ENCODE results near the gene KLHL18. TPM values are rescaled to one million over a fixed set of nuclear protein-coding genes. Genes with fewer than 3 reads are reported as not detected.
"Not testable (repeated sequence)": the region's sequence is repeated elsewhere in the genome, so short reads cannot be mapped to it uniquely, and the experiment has no call there.

Gene KLHL18
- polyA plus RNA-seq, 1 donor (not counting 4 experiments of a cell fraction or from before 2014, with no cell fraction given), result 33.4 TPM

GRCh38 chr3:47251689-47252088 lies 31.1 kb upstream of the KLHL18 start:
- no peak overlapping the region for H3K27ac ChIP-seq (ENCODE audit: control insufficient read depth, insufficient read depth, low read length)
- H3K79me2 ChIP-seq (ENCODE audit: control insufficient read depth, insufficient read depth, low read length), result no peaks in the 10 kb centered on the region
- H3K9me1 ChIP-seq (ENCODE audit: control insufficient read depth, extremely low read depth, insufficient read depth, low read length), result no peaks in the 10 kb centered on the region
- dilution Hi-C loops (cut with MboI; ENCODE audit: extremely low pct_ligation_motif_present, low sequenced_read_pairs), result no loop called here
- H3K36me3 ChIP-seq (ENCODE audit: control insufficient read depth in 2 of 2, extremely low read depth in 1 of 2, insufficient read depth in 2 of 2, low read length in 2 of 2), result no peaks in the 10 kb centered on the region
- H3K4me3 ChIP-seq (ENCODE audit: control insufficient read depth in 2 of 3, extremely low read depth in 1 of 3, insufficient read depth in 2 of 3, low read depth in 1 of 3, low read length in 3 of 3), result no peak overlapping the region
- no peaks in the 10 kb centered on the region for H3K9me3 ChIP-seq (ENCODE audit: control insufficient read depth, low read depth, low read length)
- no peaks in the 10 kb centered on the region for H3K4me1 ChIP-seq (ENCODE audit: control insufficient read depth, extremely low read depth, insufficient read depth, low read length)
- H4K20me1 ChIP-seq (ENCODE audit: control insufficient read depth, extremely low read depth, insufficient read depth, low read length), result no peaks in the 10 kb centered on the region
- DNase-seq (ENCODE audit: low read depth, low spot score), result no peak
- H2AFZ ChIP-seq (ENCODE audit: control insufficient read depth, low read length), result no peak overlapping the region
- no peak for FAIRE-seq
- no peak overlapping the region for H3K4me2 ChIP-seq (ENCODE audit: control insufficient read depth, extremely low read depth, insufficient read depth, low read depth, low read length)
- no peak overlapping the region for H3K9ac ChIP-seq (ENCODE audit: control insufficient read depth, extremely low read depth, insufficient read depth, low read length)
- H3K27me3 ChIP-seq (ENCODE audit: control insufficient read depth, extremely low read depth, insufficient read depth, low read length), result no peaks in the 10 kb centered on the region
- TF ChIP-seq CTCF (optimal IDR thresholded peaks at IDR 0.05 in 1 of 3, IDR thresholded peaks at IDR 0.05 in 1 of 3, conservative IDR thresholded peaks at IDR 0.05 in 1 of 3; ENCODE audit: extremely low read depth in 1 of 3, insufficient read depth in 2 of 3, low read length in 3 of 3) (no peak), EZH2 (IDR thresholded peaks at IDR 0.05; ENCODE audit: low read length) (no peak)

- H2AFZ ChIP-seq (ENCODE audit: control insufficient read depth, low read length); dilution Hi-C loops (cut with MboI; ENCODE audit: extremely low pct_ligation_motif_present, low sequenced_read_pairs); H3K79me2 ChIP-seq (ENCODE audit: control insufficient read depth, insufficient read depth, low read length); H3K4me1 ChIP-seq (ENCODE audit: control insufficient read depth, extremely low read depth, insufficient read depth, low read length); DNase-seq (ENCODE audit: low read depth, low spot score); H3K4me2 ChIP-seq (ENCODE audit: control insufficient read depth, extremely low read depth, insufficient read depth, low read depth, low read length); H3K9me3 ChIP-seq (ENCODE audit: control insufficient read depth, low read depth, low read length); H4K20me1 ChIP-seq (ENCODE audit: control insufficient read depth, extremely low read depth, insufficient read depth, low read length); H3K27me3 ChIP-seq (ENCODE audit: control insufficient read depth, extremely low read depth, insufficient read depth, low read length); H3K36me3 ChIP-seq (ENCODE audit: control insufficient read depth in 2 of 2, extremely low read depth in 1 of 2, insufficient read depth in 2 of 2, low read length in 2 of 2); FAIRE-seq; H3K9ac ChIP-seq (ENCODE audit: control insufficient read depth, extremely low read depth, insufficient read depth, low read length); H3K4me3 ChIP-seq (ENCODE audit: control insufficient read depth in 2 of 3, extremely low read depth in 1 of 3, insufficient read depth in 2 of 3, low read depth in 1 of 3, low read length in 3 of 3); H3K27ac ChIP-seq (ENCODE audit: control insufficient read depth, insufficient read depth, low read length); H3K9me1 ChIP-seq (ENCODE audit: control insufficient read depth, extremely low read depth, insufficient read depth, low read length): not testable (repeated sequence)
Measured at GRCh38 chr3:47256331-47256730, 26.4 kb upstream of the KLHL18 start.

- no peaks in the 10 kb centered on the region for H3K9me3 ChIP-seq (ENCODE audit: control insufficient read depth, low read depth, low read length)
- no peak overlapping the region for H2AFZ ChIP-seq (ENCODE audit: control insufficient read depth, low read length)
- H3K27me3 ChIP-seq (ENCODE audit: control insufficient read depth, extremely low read depth, insufficient read depth, low read length), result no peaks in the 10 kb centered on the region
- H3K79me2 ChIP-seq (ENCODE audit: control insufficient read depth, insufficient read depth, low read length), result no peaks in the 10 kb centered on the region
- DNase-seq (ENCODE audit: low read depth, low spot score), result no peak
- dilution Hi-C loops (cut with MboI; ENCODE audit: extremely low pct_ligation_motif_present, low sequenced_read_pairs), result no loop called here
- H3K36me3 ChIP-seq (ENCODE audit: control insufficient read depth in 2 of 2, extremely low read depth in 1 of 2, insufficient read depth in 2 of 2, low read length in 2 of 2), result no peaks in the 10 kb centered on the region
- no peak overlapping the region for H3K27ac ChIP-seq (ENCODE audit: control insufficient read depth, insufficient read depth, low read length)
- H3K4me2 ChIP-seq (ENCODE audit: control insufficient read depth, extremely low read depth, insufficient read depth, low read depth, low read length), result no peak overlapping the region
- no peak overlapping the region for H3K4me3 ChIP-seq (ENCODE audit: control insufficient read depth in 2 of 3, extremely low read depth in 1 of 3, insufficient read depth in 2 of 3, low read depth in 1 of 3, low read length in 3 of 3)
- H3K9me1 ChIP-seq (ENCODE audit: control insufficient read depth, extremely low read depth, insufficient read depth, low read length), result no peaks in the 10 kb centered on the region
- no peak for TF ChIP-seq EZH2 (IDR thresholded peaks at IDR 0.05; ENCODE audit: low read length)
- H3K9ac ChIP-seq (ENCODE audit: control insufficient read depth, extremely low read depth, insufficient read depth, low read length), result no peak overlapping the region
- peaks cover 9% of the 10 kb centered on the region for H3K4me1 ChIP-seq (ENCODE audit: control insufficient read depth, extremely low read depth, insufficient read depth, low read length)
- H4K20me1 ChIP-seq (ENCODE audit: control insufficient read depth, extremely low read depth, insufficient read depth, low read length), result no peaks in the 10 kb centered on the region
- no peak for FAIRE-seq
Measured at GRCh38 chr3:47259114-47259513, 23.6 kb upstream of the KLHL18 start.
